Amniotic epithelial cell (primary cell): Measurements from ENCODE around the gene SUCLG2.
"Not testable (repeated sequence)": the region's sequence is repeated elsewhere in the genome, so short reads cannot be mapped to it uniquely, and the experiment has no call there.

Source experiments
- DNase-seq: peaks from one replicate; pipeline ENCODE4 v3.0.0-alpha.2; 2010; ENCODE audit warnings: low read depth

Gene SUCLG2

DNA sequence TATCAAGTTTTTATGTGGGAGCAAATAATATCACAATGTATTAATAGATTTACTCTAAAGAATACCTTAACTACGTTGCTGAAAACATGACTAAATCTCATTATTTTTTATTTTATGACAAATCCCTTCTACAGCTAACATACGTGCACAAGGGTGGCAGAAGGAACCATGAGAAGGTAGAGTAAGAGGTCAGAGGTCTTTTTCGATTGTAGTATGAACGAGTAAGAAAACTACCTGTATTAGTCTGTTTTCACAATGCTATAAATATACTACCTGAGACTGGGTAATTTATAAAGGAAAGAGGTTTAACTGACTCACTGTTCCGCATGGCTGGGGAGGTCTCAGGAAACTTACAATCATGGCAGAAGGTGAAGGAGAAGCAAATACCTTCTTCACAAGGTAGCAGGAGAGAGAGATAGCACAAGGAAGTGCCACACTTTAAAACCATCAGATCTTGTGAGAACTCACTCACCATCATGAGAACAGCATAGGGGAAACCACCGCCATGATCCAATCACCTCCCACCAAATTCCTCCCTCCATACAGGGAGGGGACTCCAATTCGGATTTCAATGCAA, 95.3 kb downstream of the SUCLG2 start:
- no peak for DNase-seq

DNA sequence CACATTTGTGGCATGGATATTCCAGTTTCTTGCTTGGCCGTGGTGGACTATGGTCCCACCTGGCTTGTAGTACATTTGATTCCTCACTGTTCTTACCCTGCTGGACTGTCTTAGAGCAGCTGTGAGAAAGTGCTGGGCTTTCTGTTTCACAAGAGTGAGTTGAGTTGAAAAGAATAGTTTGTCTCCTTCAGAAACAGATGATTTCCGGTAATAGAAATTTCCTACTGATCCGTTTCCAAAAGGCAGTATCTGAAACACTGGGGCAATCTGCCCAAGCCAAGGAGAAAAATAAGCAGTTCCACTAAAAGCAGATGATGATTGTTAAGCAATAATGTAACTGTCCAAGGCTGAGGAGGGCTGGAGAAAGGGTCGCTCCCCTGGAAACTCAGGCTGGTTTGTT, 96.0 kb downstream of the SUCLG2 start:
- DNase-seq = no peak

DNA sequence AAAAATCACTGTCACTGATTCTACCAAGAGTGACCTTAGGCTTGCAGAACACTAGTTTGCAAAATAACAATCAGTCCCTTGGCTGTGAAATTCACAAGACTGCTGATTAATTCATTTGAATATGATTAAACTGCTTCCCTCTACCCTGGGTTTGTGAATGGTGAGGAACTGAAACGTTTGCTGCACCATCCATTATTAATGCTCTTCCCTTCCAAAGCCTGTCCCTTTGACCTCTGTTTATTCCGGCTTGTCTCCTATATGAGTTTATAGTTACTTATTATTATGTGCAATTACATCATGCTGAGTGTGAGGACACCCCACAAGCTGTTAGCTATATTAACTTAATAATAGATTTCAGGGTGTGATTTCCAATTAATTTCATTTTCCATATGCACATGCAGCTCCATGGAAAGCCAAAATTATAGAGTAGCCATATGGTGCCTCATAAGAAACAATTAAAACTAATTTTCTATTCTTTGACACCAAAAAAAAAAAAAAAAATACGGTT, 96.5 kb downstream of the SUCLG2 start:
- DNase-seq = no peak

DNA sequence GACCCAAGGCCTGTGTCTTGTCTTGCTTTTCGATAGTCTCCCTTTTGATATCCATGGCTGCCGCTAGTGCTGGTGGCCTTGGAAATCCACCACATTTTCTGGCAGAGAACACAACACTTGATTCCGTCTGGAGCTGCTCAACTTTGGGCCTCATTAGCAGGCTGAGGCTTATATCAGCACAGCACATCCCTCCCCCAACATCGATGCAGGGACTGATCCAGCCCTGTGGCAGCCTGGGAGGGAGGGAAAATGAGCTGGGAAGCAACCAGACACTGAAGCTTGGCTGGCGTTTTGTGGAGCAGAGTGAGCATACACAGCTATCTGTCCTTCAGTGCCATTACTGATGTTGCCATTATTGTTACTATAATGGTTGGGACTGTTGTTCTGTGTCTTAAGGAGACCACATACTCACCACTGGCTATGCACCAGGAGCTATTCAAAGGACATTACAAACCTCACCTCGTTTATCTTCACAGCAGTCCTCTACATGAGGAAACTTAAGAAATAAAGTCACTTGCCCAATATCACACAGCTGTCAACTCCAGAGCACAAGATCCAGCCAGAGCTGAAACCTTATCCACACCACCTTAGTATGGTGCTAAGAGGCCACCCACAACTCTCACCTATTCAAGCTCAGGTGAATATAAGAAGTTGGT, 102.9 kb downstream of the SUCLG2 start:
- DNase-seq = no peak

DNA sequence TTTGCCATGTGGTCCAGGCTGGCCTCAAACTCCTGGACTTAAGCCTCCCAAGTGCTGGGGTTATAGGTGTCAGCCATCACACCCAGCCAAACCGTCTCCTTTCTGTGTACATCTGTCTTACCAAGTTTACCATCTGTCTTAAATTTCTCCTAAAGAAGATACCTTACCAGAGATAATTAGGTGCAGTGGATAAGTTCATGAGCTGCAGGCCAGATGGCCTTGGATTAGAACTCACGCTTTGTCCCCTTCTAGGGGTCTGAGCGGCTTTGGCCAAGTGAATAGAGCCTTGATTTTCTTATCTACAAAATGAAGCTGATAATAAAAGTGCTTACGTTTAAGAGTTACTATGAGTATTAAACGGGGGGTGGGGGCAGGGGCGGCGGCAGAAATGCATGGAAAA, 103.9 kb downstream of the SUCLG2 start:
- DNase-seq = no peak

DNA sequence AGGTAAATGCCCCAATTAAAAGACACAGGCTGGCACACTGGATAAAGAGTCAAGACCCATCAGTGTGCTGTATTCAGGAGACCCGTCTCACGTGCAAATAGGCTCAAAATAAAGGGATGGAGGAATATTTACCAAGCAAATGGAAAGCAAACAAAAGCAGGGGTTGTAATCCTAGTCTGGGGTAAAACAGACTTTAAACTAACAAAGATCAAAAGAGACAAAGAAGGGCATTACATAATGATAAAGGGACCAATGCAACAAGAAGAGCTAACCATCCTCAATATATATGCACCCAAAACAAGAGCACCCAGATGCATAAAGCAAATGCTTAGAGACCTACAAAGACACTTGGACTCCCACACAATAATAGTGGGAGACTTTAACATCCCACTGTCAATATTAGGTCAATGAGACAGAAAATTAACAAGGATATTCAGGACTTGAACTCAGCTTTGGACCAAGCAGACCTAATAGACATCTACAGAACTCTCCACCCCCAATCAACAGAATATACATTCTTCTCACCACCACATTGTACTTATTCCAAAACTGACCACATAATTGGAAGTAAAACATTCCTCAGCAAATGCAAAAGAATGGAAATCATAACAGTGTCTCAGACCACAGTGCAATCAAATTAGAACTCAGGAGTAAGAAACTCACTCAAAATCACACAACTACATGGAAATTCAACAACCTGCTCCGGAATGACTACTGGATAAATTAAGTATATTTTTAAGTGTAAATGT, 111.7 kb downstream of the SUCLG2 start:
- DNase-seq = not testable (repeated sequence)

DNA sequence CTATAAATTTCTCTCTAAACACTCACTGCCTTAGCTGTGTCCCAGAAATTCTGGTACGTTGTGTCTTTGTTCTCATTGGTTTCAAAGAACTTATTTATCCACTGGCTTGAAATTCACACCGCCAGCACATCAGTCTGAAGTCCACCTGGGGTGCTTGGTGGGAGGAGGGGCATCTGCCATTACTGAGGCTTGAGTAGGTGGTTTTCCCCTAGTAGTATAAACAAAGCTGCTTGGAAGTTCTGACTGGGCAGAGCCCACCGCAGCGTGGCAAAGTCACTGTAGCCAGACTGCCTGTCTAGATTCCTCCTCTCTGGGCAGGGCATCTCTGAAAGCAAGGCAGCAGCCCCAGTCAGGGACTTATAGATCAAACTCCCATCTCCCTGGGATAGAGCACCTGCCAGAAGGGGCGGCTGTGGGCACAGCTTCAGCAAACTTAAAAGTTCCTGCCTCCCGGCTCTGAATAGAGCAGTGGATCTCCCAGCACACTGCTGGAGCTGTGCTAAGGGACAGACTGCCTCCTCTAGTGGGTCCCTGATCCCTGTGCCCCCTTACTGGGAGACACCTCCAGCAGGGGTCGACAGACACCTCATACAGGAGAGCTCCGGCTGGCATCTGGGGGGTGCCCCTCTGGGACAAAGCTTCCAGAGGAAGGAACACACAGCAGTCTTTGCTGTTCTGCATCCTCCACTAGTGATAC, 114.1 kb downstream of the SUCLG2 start:
- DNase-seq = no peak

DNA sequence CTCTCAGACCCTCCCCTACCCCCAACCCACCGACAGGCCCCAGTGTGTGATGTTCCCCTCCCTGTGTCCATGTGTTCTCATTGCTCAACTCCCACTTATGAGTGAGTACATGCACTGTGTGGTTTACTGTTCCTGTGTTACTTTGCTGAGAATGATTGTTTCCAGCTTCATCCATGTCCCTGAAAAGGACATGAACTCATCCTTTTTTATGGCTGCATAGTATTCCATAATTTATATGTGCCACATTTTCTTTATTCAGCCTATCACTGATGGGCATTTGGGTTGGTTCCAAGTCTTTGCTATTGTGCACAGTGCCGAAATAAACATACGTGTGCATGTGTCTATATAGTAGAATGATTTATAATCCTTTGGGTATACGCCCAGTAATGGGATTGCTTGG, 117.2 kb downstream of the SUCLG2 start:
- not testable (repeated sequence) for DNase-seq

DNA sequence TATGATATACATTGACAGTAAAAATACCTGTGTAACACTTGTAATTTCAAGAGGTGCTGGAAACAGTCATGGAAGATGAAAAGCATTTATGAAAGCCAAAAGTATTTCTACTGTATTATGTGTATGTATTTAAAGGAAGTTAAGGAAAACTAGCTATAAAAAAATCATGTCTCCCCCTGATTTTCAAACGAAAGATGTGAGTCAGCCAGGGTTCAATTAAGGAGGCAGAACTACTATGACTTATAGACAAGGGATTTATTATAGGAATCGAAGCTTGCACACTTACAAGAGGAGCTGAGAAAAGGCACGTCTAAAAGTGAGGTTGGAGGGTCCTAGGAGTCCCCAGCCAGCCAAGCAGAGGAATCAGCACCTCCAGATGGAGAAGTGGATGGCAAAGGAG, 119.4 kb downstream of the SUCLG2 start:
- DNase-seq = no peak

DNA sequence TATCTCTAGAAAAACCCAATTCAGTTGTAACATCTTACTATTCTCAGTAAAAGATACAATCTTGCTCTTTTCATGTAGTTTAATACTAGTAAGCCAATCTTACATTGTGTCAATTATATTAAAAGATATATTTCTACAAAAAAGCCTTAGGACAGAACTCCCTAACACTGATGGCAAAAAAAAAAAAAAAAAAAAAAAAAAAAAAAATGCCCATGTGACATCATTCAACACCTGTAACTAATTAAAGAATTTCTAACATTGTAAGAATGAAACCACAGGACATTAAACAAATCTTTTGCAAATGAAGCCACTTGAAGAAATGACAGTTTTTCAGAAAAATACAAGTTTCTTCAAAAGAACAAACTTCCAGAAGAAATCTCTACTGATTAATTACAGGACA, 119.8 kb downstream of the SUCLG2 start:
- DNase-seq = no peak

DNA sequence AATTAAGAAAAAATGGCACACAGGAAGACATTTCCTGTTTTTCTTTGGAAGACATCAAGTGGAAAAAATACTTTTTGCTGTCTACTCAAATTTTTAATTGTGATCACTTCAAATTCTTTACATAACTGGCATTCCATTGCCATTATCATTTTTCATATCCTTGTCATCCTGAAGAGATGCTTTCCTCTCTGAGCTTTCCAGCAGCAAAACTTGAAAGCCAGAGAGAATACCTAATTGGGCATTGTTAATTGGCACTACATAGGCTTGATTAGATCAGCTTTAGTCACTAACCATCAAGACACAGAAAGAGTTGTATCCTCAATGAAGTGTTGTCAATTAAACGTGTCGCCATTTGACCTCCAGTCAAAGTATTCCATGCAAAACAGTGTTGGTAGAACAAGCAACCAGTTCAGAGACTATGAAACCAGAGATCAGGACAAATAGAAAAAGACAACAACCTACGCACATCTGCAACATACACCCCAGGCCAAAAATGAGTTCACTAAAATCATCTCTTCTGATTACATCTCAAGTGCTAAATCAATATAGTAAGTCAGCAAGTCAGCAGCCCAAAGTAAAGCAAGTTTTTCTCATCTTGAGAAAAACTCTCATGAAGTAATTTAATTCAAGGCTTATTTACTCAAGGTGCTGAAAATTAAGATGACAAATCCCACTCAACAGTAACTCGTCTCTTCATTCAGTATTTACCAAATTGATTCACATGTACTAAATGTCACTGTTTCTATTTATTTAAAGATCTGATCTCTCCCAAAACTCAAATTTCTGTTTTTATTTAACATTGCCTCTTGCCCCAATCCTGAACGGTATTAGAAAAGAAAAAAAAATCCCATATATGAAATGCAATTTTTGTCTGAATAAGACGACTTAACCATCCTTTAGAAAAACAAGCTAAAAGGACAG, 123.0 kb downstream of the SUCLG2 start:
- no peak for DNase-seq

DNA sequence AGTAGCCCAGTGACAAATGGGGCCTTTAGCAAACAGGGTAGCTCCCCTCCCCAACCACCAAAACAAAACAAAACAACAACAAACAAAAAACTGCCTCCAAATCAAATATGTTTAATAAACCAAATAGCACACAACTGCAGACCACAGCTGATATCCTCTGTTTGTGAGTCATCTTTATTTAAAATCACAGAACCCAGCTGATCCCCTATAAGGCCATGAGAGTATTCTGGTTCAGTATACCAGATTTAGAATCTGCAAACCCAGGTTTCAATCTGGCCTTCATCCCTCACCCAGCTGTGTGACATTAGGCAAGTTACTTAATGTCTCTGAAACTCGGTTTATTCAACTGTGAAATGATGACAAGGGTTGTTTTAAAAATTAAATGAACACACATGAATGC, 124.5 kb downstream of the SUCLG2 start:
- peak; percentile 19 for DNase-seq

DNA sequence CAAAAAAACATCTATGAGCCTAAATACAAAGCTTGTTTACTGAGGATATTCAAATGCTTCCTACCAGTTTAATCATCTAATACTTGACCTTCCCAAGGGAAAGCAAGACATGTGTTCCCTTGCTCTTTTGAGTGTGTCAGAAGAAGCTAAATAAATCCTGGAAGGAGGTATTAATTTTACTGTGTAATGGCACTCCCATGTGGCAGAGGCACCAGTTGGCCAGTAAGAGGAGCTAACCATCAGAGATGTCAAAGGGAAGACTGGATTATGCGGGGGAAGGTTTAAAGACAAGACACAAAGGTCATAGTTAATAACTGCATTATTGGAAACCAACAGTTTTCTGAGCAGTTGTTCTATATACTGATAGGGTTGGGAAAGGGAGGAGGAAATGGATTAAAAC, 125.1 kb downstream of the SUCLG2 start:
- peak; percentile 11 for DNase-seq

DNA sequence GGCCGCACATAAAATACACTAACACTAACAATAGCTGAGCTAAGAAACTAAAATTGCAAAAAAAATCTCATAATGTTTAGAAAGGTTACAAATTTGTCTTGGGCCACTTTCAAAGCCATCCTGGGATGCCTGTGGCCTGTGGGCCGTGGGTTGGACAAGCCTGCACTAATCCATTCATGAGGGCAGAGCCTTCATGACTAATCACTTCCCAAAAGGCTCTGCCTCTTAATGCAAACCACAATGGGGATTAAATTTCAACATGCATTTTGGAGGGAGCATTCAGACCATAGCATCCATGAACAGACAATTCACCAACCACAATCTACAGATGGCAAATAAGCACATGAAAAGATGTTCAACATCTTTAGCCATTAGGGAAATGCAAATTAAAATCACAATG, 128.2 kb downstream of the SUCLG2 start:
- DNase-seq = peak; percentile 88

DNA sequence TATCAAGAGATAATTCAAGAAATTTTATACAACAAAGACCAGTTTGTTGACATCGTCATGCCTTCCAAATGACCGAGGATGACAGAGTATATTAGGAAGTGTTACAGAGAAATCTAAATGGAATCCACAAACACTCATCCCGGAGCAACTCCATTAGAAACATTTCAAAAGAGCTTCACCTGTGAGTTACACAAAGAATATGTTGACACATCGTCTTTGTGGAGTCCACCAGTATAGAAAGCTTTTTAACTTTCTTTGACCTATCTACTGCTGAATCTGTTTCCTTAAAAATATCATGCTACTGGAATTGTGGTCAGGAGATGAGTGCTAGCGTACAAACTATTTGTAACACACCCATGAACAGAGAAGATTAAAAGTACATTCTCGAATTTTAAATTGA, 130.4 kb downstream of the SUCLG2 start:
- peak; percentile 48 for DNase-seq

DNA sequence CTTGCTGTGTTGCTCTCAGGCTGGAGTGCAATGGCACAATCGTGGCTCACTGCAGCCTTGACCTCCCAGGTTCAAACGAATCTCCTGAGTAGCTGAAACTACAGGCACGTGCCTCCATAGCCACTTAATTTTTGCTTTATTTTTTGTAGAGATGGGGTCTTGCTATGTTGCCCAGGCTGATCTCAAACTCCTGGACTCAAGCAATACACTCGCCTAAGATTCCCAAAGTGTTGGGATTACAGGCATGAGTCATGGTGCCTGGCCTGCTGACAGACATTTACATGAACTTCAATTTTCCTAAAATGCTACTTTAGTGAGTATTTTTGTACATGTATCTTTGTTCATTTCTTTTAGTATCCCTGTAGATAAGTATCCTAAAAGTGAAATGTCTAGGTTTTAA, 132.3 kb downstream of the SUCLG2 start:
- peak; percentile 17 for DNase-seq

DNA sequence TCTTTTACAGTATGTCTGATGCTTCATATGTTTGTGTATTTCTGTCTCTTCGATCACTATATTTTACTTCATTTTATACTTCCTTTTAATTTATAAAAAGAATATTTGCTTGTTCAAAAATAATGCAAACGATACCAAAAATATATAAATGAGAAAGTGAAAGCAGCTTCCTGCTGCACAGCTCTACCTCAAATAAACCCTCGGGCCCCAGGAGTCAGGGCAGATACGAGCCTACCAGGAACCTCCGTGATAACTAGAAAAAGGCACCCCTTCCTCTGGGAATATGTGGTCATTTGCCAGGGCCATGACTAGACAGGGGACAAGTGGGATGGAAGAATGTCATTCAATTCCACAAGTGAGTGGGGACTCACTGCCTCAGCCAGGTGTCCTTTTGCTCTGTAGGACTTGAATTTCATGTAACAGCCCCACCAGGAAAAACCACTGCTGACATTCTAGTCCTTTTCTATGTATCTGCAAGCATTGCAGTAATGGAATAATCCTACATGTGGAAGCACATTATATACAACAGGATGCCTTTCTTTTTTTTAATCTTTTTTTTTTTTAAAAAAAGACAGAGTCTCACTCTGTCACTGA, 133.3 kb downstream of the SUCLG2 start:
- DNase-seq = no peak

DNA sequence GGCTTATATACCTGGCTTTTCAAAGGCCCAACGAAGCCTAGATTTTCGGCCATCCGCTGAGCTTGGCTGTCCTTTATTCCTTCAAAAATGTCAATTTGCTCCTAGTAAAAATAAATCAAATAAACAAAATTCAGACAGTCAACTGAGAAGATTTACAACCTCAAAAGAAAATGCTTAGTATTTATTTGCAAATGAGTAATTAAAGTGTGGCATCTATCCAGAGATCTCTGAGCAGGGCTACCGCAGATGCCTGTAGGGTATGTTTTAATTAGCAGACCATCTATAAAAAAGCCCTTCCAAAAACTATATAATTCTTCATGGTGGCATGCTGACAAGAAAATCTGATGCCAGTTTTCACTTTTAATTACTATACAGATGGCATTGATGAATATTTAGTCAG, 136.2 kb downstream of the SUCLG2 start:
- DNase-seq = no peak

DNA sequence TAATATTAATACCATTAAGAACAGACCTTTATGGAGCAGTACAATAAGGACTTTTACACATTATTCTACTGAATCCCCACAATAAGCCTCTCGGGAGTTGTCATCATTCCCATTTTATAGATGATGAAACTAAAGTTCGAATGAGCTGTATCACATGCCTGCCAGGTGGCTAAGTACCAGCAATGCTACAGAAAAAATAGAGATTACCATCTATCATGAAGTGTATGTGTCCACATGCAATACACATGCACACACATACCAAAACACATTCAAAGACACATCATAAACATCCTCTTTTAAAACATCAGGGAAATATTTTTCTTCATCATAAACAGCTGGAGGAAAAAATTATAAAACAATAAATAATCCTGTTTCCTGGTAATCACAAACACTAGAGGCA, 136.6 kb downstream of the SUCLG2 start:
- no peak for DNase-seq

DNA sequence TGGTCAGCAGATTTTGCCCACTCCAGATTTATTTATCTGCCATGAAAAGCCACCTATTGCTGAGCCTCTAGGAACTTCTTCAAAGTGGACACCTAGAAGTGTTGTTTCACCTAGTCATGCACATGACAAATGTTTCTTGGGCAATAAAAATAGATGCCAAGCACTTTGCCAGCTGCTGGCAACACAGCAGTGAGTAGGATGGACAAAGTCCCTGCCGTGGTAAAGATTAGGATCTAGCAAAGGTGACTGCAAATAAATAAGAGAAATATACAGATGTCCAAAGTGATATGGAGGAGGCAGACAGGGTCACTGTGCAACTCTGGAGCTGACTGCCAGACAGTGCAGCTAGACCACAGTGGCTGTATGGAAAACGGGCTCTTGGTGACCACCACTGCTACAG, 137.9 kb downstream of the SUCLG2 start:
- DNase-seq = no peak

DNA sequence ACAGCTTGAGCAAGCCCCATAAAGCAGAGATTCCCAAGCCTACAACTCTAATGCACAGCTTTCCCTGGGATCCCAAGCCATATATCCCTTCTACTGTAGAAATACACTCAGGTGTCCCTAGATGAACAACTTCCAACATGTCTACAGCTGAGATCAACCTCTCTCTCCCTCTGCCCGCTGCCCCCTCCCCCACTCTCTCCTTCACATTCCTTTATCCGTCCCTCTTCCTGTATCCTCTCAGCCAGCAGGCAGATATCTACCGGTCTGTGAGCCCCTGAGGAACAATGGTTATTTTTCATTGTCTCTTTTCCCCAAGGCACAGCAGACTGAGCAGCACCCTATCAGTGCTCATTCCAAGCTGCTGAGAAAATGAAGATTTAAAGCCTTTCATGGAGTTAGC, 138.6 kb downstream of the SUCLG2 start:
- DNase-seq = no peak
